ENCODE results near the gene LYPD3. TPM values are rescaled to one million over a fixed set of nuclear protein-coding genes. Genes with fewer than 3 reads are reported as not detected.

The LYPD3 gene
- polyA plus RNA-seq = not detected in 2 replicates

GRCh38 chr19:43465468-43466120 lies at the start of gene LYPD3:
TSS of gene LYPD3 (minus strand) at chr19:43465608. CDS start at chr19:43465571, 37 bp downstream.

GRCh38 chr19:43504426-43505185 lies 39.2 kb upstream of the LYPD3 start, which contains the start of gene PHLDB3:
TSS of gene PHLDB3 (minus strand) at chr19:43504746. CDS start at chr19:43504118, 628 bp downstream.

GRCh38 chr19:43414554-43414953 lies 50.9 kb downstream of the LYPD3 start, which contains the start of gene TEX101:
TSS of gene TEX101 (plus strand) at chr19:43414890. CDS start at chr19:43415920, 1,030 bp downstream.

Other genes starting within 250 kb of the LYPD3 start
- gene PSG9, start 196.1 kb downstream of the LYPD3 start, polyA plus RNA-seq = not detected in 2 replicates
- 0.36 TPM in 1 of 2 replicates, not detected in the other for gene CD177, start 111.9 kb downstream of the LYPD3 start, polyA plus RNA-seq
- gene TEX101, start 50.7 kb downstream of the LYPD3 start, polyA plus RNA-seq = not detected in 2 replicates
- gene PHLDB3, start 39.1 kb upstream of the LYPD3 start, polyA plus RNA-seq = not detected in 2 replicates
- 21.0 and 26.9 TPM in 2 replicates for gene ETHE1, start 61.6 kb upstream of the LYPD3 start, polyA plus RNA-seq
- gene ZNF575, start 67.6 kb upstream of the LYPD3 start, polyA plus RNA-seq = 1.5 and 2.5 TPM in 2 replicates
- 6.7 and 7.5 TPM in 2 replicates for gene XRCC1, start 109.9 kb upstream of the LYPD3 start, polyA plus RNA-seq
- gene PINLYP, start 110.2 kb upstream of the LYPD3 start, polyA plus RNA-seq = 2.3 and 17.2 TPM in 2 replicates
- gene IRGQ, start 130.5 kb upstream of the LYPD3 start, polyA plus RNA-seq = 11.0 and 21.0 TPM in 2 replicates
- gene ZNF576, start 131.0 kb upstream of the LYPD3 start, polyA plus RNA-seq = 7.6 and 9.6 TPM in 2 replicates
- not detected in 2 replicates for gene SRRM5, start 146.5 kb upstream of the LYPD3 start, polyA plus RNA-seq
- gene ZNF428, start 154.0 kb upstream of the LYPD3 start, polyA plus RNA-seq = 2.1 and 4.3 TPM in 2 replicates
- gene CADM4, start 174.2 kb upstream of the LYPD3 start, polyA plus RNA-seq = 4.4 and 12.0 TPM in 2 replicates
- 11.1 and 12.1 TPM in 2 replicates for gene PLAUR, start 204.6 kb upstream of the LYPD3 start, polyA plus RNA-seq